ENCODE results near the gene ZNF747.

DNA sequence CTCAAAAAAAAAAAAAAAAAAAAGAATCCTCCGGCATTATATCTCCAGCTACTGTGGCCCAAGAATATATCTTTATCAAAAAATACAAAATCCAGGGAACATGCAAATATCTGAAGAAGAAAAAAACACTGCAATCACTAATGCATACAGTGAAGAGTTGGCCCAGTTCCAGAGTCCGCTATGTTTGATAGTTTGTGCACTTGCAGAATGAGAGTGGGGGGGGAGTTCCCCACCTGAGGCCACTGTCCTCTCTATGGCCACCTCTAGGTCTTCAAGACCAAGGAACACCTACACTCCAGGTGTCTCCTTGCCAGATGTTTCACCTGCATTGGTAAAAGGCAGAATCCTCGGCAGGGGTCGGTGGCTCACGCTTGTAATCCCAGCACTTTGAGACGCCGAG is 46.8 kb upstream of the ZNF747 start:
- no peak for TF ChIP-seq CTCF (IDR thresholded peaks at IDR 0.05)
- no peak for TF ChIP-seq POLR2A (IDR thresholded peaks at IDR 0.05)
- no peak for TF ChIP-seq POLR2AphosphoS5 (IDR thresholded peaks at IDR 0.05)
